Upper lobe of right lung (tissue), 1 donor: ENCODE results near the gene ASCC1. TPM values are rescaled to one million over a fixed set of nuclear protein-coding genes. Genes with fewer than 3 reads are reported as not detected.

Source experiments
- ATAC-seq: fragments of 200-7000 bp; cut with Tn5 transposase; one replicate; pipeline ENCODE4 v1.9.1; 2020; ENCODE audit warnings: mild to moderate bottlenecking, moderate library complexity
- DNase-seq: peaks from one replicate; pipeline ENCODE4 v3.0.0-alpha.2; 2020
- H3K27ac ChIP-seq: fragments of 200-600 bp; one replicate; pipeline ENCODE4 v1.8.0; 2022
- H3K27me3 ChIP-seq: fragments of 200-600 bp; one replicate; pipeline ENCODE4 v1.8.0; 2022; ENCODE audit warnings: mild to moderate bottlenecking
- H3K36me3 ChIP-seq: fragments of 200-600 bp; one replicate; pipeline ENCODE4 v1.8.0; 2022
- H3K4me1 ChIP-seq: fragments of 200-600 bp; one replicate; pipeline ENCODE4 v1.8.0; 2022
- H3K4me3 ChIP-seq: fragments of 200-600 bp; one replicate; pipeline ENCODE4 v1.8.0; 2022; ENCODE audit warnings: mild to moderate bottlenecking
- H3K9me3 ChIP-seq: fragments of 200-600 bp; one replicate; pipeline ENCODE4 v1.8.0; 2022
- intact Hi-C: fragments of 100-400 bp; cut with DNase I; formaldehyde crosslinking; loops from one replicate; pipeline ENCODE4 v1.11.0; 2022
- total RNA-seq: library from RNA; stranded (reverse); fragmentation: NEBNext Ultra II Directional; extraction: Animal tissue kit (Norgen Biotek cat#: 25700); gene quantifications from one replicate; pipeline ENCODE4 v1.2.1, GENCODE V29; 2021
- TF ChIP-seq, protein P1 (sequence below): fragments of 200-600 bp; IDR thresholded peaks from one replicate; pipeline ENCODE4 v1.8.0; 2022; ENCODE audit warnings: antibody characterized with exemption
- donor health status: DM: no; HTN: yes; CAD: no; lungs with severe emphysema.

The ASCC1 gene
- total RNA-seq, 1 donor from 2014 or later = 27.4 TPM

DNA sequence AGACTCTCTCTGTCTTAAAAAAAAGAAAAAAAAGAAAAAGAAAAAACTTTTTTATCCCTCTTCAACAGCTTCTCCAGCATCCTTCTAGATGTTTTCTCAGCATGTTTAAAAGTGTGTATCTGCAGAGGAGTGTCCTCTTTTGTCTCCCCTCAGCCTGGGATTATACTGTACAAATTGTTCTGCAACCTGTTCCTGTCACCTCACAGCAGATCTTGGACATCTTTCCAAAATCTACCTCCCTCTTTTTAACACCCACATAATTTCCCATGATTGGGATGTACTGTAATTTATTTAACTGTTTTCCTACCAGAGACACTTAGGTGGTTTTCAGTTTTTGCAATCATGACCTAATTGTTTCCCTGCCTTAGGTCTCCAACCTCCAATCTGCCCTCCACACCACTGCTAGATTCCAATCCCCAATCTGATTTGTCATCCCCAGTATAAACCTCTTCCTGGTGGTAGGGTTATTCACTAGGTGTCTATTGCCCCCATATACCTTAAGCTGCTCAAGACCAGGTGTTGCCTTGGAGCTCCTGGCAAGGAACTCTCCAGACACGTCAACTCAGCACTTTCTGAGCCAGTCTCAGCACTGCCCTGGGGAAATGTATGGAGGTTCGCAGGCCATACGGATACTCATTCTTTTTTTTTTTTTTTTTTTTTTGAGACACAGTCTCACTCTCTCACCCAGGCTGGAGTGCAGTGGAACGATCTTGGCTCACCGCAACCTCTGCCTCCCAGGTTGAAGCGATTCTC lies 40.1 kb upstream of the ASCC1 start:
- H3K36me3 ChIP-seq = no peaks in the 10 kb centered on the region

GRCh38 chr10:72254813-72255568 lies 38.9 kb upstream of the ASCC1 start:
- H3K4me3 ChIP-seq = no peak overlapping the region
- ATAC-seq (peak; percentile 97), DNase-seq (peak; percentile 91)
- peaks cover 85% of the 10 kb centered on the region for H3K4me1 ChIP-seq
- no peaks in the 10 kb centered on the region for H3K36me3 ChIP-seq
- TF ChIP-seq, protein P1, sequence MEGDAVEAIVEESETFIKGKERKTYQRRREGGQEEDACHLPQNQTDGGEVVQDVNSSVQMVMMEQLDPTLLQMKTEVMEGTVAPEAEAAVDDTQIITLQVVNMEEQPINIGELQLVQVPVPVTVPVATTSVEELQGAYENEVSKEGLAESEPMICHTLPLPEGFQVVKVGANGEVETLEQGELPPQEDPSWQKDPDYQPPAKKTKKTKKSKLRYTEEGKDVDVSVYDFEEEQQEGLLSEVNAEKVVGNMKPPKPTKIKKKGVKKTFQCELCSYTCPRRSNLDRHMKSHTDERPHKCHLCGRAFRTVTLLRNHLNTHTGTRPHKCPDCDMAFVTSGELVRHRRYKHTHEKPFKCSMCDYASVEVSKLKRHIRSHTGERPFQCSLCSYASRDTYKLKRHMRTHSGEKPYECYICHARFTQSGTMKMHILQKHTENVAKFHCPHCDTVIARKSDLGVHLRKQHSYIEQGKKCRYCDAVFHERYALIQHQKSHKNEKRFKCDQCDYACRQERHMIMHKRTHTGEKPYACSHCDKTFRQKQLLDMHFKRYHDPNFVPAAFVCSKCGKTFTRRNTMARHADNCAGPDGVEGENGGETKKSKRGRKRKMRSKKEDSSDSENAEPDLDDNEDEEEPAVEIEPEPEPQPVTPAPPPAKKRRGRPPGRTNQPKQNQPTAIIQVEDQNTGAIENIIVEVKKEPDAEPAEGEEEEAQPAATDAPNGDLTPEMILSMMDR = no peak
- peak overlapping the region; percentile 87 for H3K27ac ChIP-seq
- intact Hi-C loops = no loop called here
- no peaks in the 10 kb centered on the region for H3K27me3 ChIP-seq
- no peaks in the 10 kb centered on the region for H3K9me3 ChIP-seq

More for the DNA sequence above, 40.1 kb upstream of the ASCC1 start:
- H3K27ac ChIP-seq = peak overlapping the region; percentile 87
- H3K4me1 ChIP-seq = peaks cover 84% of the 10 kb centered on the region
- H3K27me3 ChIP-seq = no peaks in the 10 kb centered on the region
- DNase-seq (no peak), ATAC-seq (no peak)
- TF ChIP-seq, protein P1 = no peak
- no peak overlapping the region for H3K4me3 ChIP-seq
- intact Hi-C loops = no loop called here
- no peaks in the 10 kb centered on the region for H3K9me3 ChIP-seq

- TF ChIP-seq, protein P1 = no peak
- no peaks in the 10 kb centered on the region for H3K9me3 ChIP-seq
- ATAC-seq = no peak
These were observed 37.5 kb upstream of the ASCC1 start for GRCh38 chr10:72253578-72253977.

GRCh38 chr10:72252972-72253371 lies 36.9 kb upstream of the ASCC1 start:
- TF ChIP-seq, protein P1 = no peak
- Histone ChIP-seq H3K27me3 (no peaks in the 10 kb centered on the region), H3K9me3 (no peaks in the 10 kb centered on the region), H3K36me3 (no peaks in the 10 kb centered on the region), H3K27ac (peak overlapping the region; percentile 87), H3K4me3 (no peak overlapping the region), H3K4me1 (peaks cover 93% of the 10 kb centered on the region)
- ATAC-seq (no peak), DNase-seq (no peak)
- intact Hi-C loops = no loop called here

More at GRCh38 chr10:72253578-72253977, 37.5 kb upstream of the ASCC1 start:
- Histone ChIP-seq H3K27ac (peak overlapping the region; percentile 87), H3K36me3 (no peaks in the 10 kb centered on the region), H3K27me3 (no peaks in the 10 kb centered on the region), H3K4me3 (no peak overlapping the region), H3K4me1 (peaks cover 87% of the 10 kb centered on the region)
- intact Hi-C loops = no loop called here
- DNase-seq = no peak

DNA sequence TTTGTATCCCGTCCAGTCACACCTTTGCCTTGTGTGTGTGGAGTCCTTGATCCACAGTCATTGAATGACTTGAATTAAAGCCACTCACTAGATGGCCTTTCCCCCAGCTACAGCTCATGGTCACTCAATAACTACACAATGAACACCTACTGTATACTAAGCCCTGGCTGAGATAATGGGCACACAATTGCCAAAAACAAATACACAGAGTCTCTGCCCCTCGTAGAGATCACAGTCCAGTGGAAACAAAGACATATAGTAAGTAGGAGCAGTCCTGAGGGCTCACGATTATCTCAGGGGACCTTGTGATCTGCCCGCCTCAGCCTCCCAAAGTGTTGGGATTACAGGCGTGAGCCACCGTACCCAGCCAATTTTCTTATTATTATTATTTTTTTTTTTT lies 35.6 kb upstream of the ASCC1 start:
- ATAC-seq = no peak
- H3K4me1 ChIP-seq = peaks cover 97% of the 10 kb centered on the region
- TF ChIP-seq, protein P1 = no peak

More for the DNA sequence above, 35.6 kb upstream of the ASCC1 start:
- peak overlapping the region; percentile 87 for H3K27ac ChIP-seq
- intact Hi-C loops = no loop called here
- H3K4me3 ChIP-seq = no peak overlapping the region
- no peaks in the 10 kb centered on the region for H3K9me3 ChIP-seq
- no peaks in the 10 kb centered on the region for H3K27me3 ChIP-seq
- no peak for DNase-seq
- H3K36me3 ChIP-seq = no peaks in the 10 kb centered on the region
